Body of pancreas (tissue), 4 donors: ENCODE data around the gene ASPDH.

ENCODE experiments used
- CTCF ChIP-seq, 7 experiments: fragments of 450-650 bp in 4 of 7; fragments of 200-600 bp in 3 of 7; sonication (generic) in 3 of 7; IDR thresholded peaks; one replicate each; pipeline ENCODE4 v1.5.1; 2016 to 2019; ENCODE audit warnings: antibody characterized with exemption in 7 of 7
- POLR2A ChIP-seq, 3 donors: fragments of 450-650 bp; IDR thresholded peaks; one replicate each; pipeline ENCODE4 v1.6.1; 2016; ENCODE audit warnings: antibody characterized with exemption in 3 of 3, mild to moderate bottlenecking in 2 of 3

DNA sequence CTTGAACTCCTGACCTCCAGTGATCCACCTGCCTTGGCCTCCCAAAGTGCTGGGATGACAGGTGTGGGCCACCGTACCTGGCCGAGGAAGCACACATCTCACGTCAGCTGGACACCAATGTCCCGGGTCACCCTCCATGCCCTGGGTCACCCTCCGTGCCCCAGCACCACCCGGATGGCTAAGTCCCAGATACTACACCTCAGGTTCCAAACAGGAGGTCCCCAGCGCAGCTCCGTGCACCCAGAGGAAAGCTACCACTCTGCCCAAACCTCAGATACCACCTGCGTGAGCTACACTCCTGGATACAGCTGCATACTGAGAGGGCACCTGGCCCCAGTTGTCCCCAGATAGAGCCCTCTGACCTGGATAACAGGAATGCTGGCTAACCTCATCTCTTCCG, 40.5 kb upstream of the ASPDH start:
- TF ChIP-seq CTCF (IDR thresholded peaks at IDR 0.05) (no peak), POLR2A (IDR thresholded peaks at IDR 0.05) (no peak)
